Osteoblast (primary cell): ENCODE results near the gene CAMKMT. TPM values are rescaled to one million over a fixed set of nuclear protein-coding genes. Genes with fewer than 3 reads are reported as not detected.

Experiments used
- DNase-seq: peaks from one replicate; pipeline ENCODE4 v3.0.0; 2011; ENCODE audit warnings: low spot score, mixed read lengths; ENCODE audit not compliant: insufficient read length; ENCODE audit errors: missing footprints
- H2AFZ ChIP-seq: 2 replicates; pipeline ENCODE4 v1.6.0; 2011; ENCODE audit warnings: mild to moderate bottlenecking, low read length
- H3K27ac ChIP-seq: 2 replicates; pipeline ENCODE4 v1.5.1; 2011; ENCODE audit warnings: mild to moderate bottlenecking, low read depth, low read length, moderate library complexity
- H3K27me3 ChIP-seq: 2 replicates; pipeline ENCODE4 v1.6.0; 2012; ENCODE audit warnings: mild to moderate bottlenecking, control low read depth, inconsistent platforms, low read length, moderate library complexity; ENCODE audit not compliant: insufficient read depth
- H3K36me3 ChIP-seq: 2 replicates; pipeline ENCODE4 v1.5.1; 2011; ENCODE audit warnings: mild to moderate bottlenecking, low read length, control low read depth, moderate library complexity; ENCODE audit not compliant: insufficient read depth
- H3K4me1 ChIP-seq: 2 replicates; pipeline ENCODE4 v1.5.1; 2011; ENCODE audit warnings: mild to moderate bottlenecking, low read length, control low read depth, moderate library complexity; ENCODE audit not compliant: insufficient read depth
- H3K4me2 ChIP-seq: 2 replicates; pipeline ENCODE4 v1.6.0; 2011; ENCODE audit warnings: mild to moderate bottlenecking, low read length; ENCODE audit not compliant: insufficient read depth
- H3K4me3 ChIP-seq: fragments of 200-600 bp; sonication (generic); 3 replicates; pipeline ENCODE4 v1.5.1; 2012; ENCODE audit warnings: mild to moderate bottlenecking, low read length, inconsistent platforms; ENCODE audit not compliant: insufficient read depth
- H3K79me2 ChIP-seq: 2 replicates; pipeline ENCODE4 v1.6.0; 2012; ENCODE audit warnings: mild to moderate bottlenecking, low read length, control low read depth, inconsistent platforms; ENCODE audit not compliant: insufficient read depth
- H3K9me3 ChIP-seq: 2 replicates; pipeline ENCODE4 v1.5.1; 2011; ENCODE audit warnings: low read depth, low read length, control low read depth
- H4K20me1 ChIP-seq: 2 replicates; pipeline ENCODE4 v1.6.0; 2012; ENCODE audit warnings: mild to moderate bottlenecking, low read length, control low read depth; ENCODE audit not compliant: insufficient read depth
- CTCF ChIP-seq: IDR thresholded peaks from 2 replicates; pipeline ENCODE4 v1.5.1; 2011; ENCODE audit warnings: mild to moderate bottlenecking, low read depth, low read length, moderate library complexity; ENCODE audit errors: extremely low read depth
- total RNA-seq: library from RNA; depleted of rRNA; stranded (reverse); fragments of >200 nt; gene quantifications from 2 replicates; pipeline ENCODE4 v1.2.3, GENCODE V29; 2012

CAMKMT gene
- total RNA-seq, 1 donor = 7.2 TPM

GRCh38 chr2:44671276-44671675, 309.5 kb downstream of the CAMKMT start:
- Histone ChIP-seq H3K79me2 (no peaks in the 10 kb centered on the region), H3K9me3 (no peaks in the 10 kb centered on the region)

GRCh38 chr2:44671916-44672315, 310.2 kb downstream of the CAMKMT start:
- H3K4me3 ChIP-seq = no peak overlapping the region
- H3K4me2 ChIP-seq = no peak overlapping the region
- H3K27ac ChIP-seq = no peak overlapping the region
- TF ChIP-seq CTCF = no peak
- H3K27me3 ChIP-seq = peaks cover 8% of the 10 kb centered on the region
- no peaks in the 10 kb centered on the region for H3K9me3 ChIP-seq
- no peaks in the 10 kb centered on the region for H3K36me3 ChIP-seq
- no peak overlapping the region for H2AFZ ChIP-seq
- no peaks in the 10 kb centered on the region for H3K79me2 ChIP-seq
- H4K20me1 ChIP-seq = peaks cover 4% of the 10 kb centered on the region
- no peaks in the 10 kb centered on the region for H3K4me1 ChIP-seq
- DNase-seq = no peak

More at GRCh38 chr2:44671276-44671675, 309.5 kb downstream of the CAMKMT start:
- Histone ChIP-seq H3K36me3 (no peaks in the 10 kb centered on the region), H3K4me3 (no peak overlapping the region), H3K4me1 (no peaks in the 10 kb centered on the region), H3K27ac (no peak overlapping the region), H3K4me2 (no peak overlapping the region), H2AFZ (no peak overlapping the region), H4K20me1 (peaks cover 4% of the 10 kb centered on the region), H3K27me3 (peaks cover 8% of the 10 kb centered on the region)
- no peak for DNase-seq
- no peak for TF ChIP-seq CTCF

- Histone ChIP-seq H4K20me1 (peaks cover 4% of the 10 kb centered on the region), H3K4me3 (no peak overlapping the region), H3K4me1 (no peaks in the 10 kb centered on the region), H2AFZ (no peak overlapping the region), H3K27me3 (peaks cover 8% of the 10 kb centered on the region), H3K36me3 (no peaks in the 10 kb centered on the region), H3K27ac (no peak overlapping the region), H3K79me2 (no peaks in the 10 kb centered on the region), H3K9me3 (no peaks in the 10 kb centered on the region), H3K4me2 (no peak overlapping the region)
- TF ChIP-seq CTCF = no peak
- DNase-seq = no peak
Observed at GRCh38 chr2:44672431-44672830, 310.7 kb downstream of the CAMKMT start.

DNA sequence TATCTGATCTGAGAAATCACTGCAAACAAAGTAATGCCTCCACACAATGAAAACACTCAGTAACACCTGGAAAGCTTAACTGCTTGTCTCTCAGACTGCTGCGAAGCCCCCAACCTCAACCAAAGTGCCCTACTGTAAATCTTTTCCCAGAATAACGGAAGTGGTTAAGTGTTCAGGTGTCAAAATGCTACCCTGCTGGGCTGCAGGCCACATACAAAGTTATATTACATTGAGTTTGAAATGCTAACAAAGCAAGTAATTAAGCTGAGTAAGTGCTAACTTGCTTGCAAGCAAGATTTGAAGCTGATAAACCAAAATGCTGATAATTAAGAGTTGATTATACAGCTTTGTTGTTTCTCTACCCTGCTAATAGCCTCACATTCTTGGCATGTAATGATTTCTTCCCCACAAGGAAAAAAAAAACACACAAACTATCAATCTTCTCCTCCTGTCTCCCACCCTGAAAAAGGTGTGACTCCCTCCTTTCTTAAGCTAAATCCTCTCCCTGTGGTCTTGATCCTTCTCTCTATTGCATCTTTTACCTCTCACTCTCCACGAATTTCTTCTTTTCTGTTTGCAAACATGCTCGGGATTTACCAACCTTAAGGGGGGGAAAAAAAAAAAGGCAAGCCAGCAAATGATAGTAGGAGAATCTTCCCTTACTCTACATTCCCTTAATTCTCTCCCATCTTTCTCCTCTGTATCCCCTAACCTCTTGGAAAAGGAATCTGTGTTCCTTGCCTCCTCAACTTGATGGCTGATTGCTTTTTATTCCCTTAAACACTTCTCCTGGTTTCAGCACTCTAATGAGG, 312.9 kb downstream of the CAMKMT start:
- H3K9me3 ChIP-seq = no peaks in the 10 kb centered on the region
- peaks cover 8% of the 10 kb centered on the region for H3K27me3 ChIP-seq
- no peaks in the 10 kb centered on the region for H3K79me2 ChIP-seq
- H3K4me3 ChIP-seq = no peak overlapping the region
- DNase-seq = no peak
- H2AFZ ChIP-seq = no peak overlapping the region
- no peaks in the 10 kb centered on the region for H3K36me3 ChIP-seq
- H3K27ac ChIP-seq = no peak overlapping the region
- H3K4me1 ChIP-seq = no peaks in the 10 kb centered on the region
- H3K4me2 ChIP-seq = no peak overlapping the region
- TF ChIP-seq CTCF = no peak
- H4K20me1 ChIP-seq = peaks cover 4% of the 10 kb centered on the region
